ENCODE measurements around the gene HOXD10. TPM values are rescaled to one million over a fixed set of nuclear protein-coding genes. Genes with fewer than 3 reads are reported as not detected.

Gene HOXD10
- total and polyA plus RNA-seq, 9 of the 15 experiments (the other 6 are each of a cell fraction or from before 2014, with no cell fraction given): not detected

GRCh38 chr2:176088937-176089842 is 27.4 kb upstream of the HOXD10 start:
- ChIA-PET CTCF (ENCODE audit: low intra/inter-chr PET ratio) (interaction anchor here (1.2 to 1.5 kb wide), 2 partner anchors 399 to 722 kb away, joined by 5 to 8 read pairs; no protein-coding TSS in a partner anchor), POLR2A (interaction anchor here (0.6 kb wide), 1 partner anchor 163 kb away, joined by 3 read pairs; no protein-coding TSS in a partner anchor)
- Histone ChIP-seq H3K9me3 (replicated peaks; ENCODE audit: control insufficient read depth, insufficient read depth, low read depth, low read length) (no peaks in the 10 kb centered on the region; the same call in 1 of the 2 replicates), H3K79me2 (ENCODE audit: control insufficient read depth, insufficient read depth, low read length) (no peaks in the 10 kb centered on the region), H3K9ac (ENCODE audit: insufficient read depth in 1 of 2, low read depth in 2 of 2, low read length in 2 of 2) (no peak overlapping the region), H3K27ac (ENCODE audit: extremely low read depth, low read depth, low read length) (no peak overlapping the region), H2AFZ (ENCODE audit: low read depth, low read length) (no peak overlapping the region), H3K27me3 (ENCODE audit: control insufficient read depth in 2 of 2, insufficient read depth in 2 of 2, low read length in 2 of 2) (peaks cover 70 to 84% of the 10 kb centered on the region in 2 experiments), H3K9me1 (ENCODE audit: control insufficient read depth, insufficient read depth, low read length) (no peaks in the 10 kb centered on the region), H3K36me3 (ENCODE audit: control insufficient read depth, insufficient read depth, low read length) (no peaks in the 10 kb centered on the region), H4K20me1 (replicated peaks; ENCODE audit: control insufficient read depth, insufficient read depth, low read length) (peaks cover 9% of the 10 kb centered on the region; the same call in 1 of the 2 replicates), H3K4me2 (ENCODE audit: insufficient read depth, low read length) (no peak overlapping the region), H3K4me1 (replicated peaks in 1 of 2; ENCODE audit: control insufficient read depth in 2 of 2, insufficient read depth in 2 of 2, low read length in 2 of 2) (peaks cover 0 to 27% of the 10 kb centered on the region in 2 experiments; a peak in 2 of 5 replicates), H3K4me3 (no peak overlapping the region)
- no peak for TF ChIP-seq BHLHE40 (IDR thresholded peaks at IDR 0.05; ENCODE audit: low read length)
- TF ChIP-seq RBM34 (IDR thresholded peaks at IDR 0.05; ENCODE audit: borderline replicate concordance, insufficient read depth, low read length): no peak
- TF ChIP-seq PATZ1 (CRISPR knock-in tag; IDR thresholded peaks at IDR 0.05; ENCODE audit: borderline replicate concordance): no peak
- no peak for TF ChIP-seq MTA2 (IDR thresholded peaks at IDR 0.05; ENCODE audit: low read depth)
- DNase-seq (ENCODE audit: extremely low read depth in 1 of 4, low spot score in 3 of 4) (no peak), FAIRE-seq (no peak), ATAC-seq (no peak)
- BruUV-seq (replicated peaks): no TSS peak
- intact Hi-C loops (cut with micrococcal nuclease) (no loop called here), in situ Hi-C loops (cut with MboI) (loop anchor here (10.0 to 25.0 kb wide), 2 partner anchors 664 to 1052 kb away; no protein-coding TSS in a partner anchor)
- 0% methylated on average over 6 of the region's 6 CpGs for WGBS (ENCODE audit: insufficient coverage, low coverage, missing lambda C conversion rate)
